ENCODE measurements around the gene DAB2IP.

Gene DAB2IP

DNA sequence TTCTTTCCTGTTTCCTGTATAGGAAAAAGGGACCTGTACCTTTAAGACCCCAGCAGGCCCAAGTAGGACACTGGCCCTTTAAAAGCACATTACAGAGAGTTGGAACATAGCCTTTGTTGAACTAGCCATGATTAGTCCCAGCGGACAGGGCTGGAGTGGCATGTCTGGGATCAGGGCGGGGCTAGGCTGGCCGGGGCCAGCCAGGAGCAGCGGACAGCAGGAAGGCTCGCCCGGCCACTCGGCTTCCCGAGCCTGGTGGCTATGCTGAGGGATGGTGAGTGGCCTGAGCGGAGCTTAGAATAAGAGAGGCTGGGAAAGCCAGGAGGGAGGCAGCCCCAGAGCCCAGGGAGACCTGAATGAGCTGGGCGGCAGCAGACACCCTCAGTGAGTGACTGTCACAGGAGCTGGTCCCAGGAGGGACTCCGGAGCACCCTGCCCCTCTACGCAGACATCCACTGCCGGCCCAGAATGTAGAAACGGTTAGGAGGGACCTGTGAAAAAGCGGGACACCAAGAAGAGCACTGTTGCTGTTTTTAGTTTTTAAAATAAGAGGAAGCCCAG is 92.1 kb downstream of the DAB2IP start:
- H3K4me3 ChIP-seq: peak overlapping the region; percentile 73
- peak overlapping the region; percentile 89 to 92 for H3K27ac ChIP-seq
- TF ChIP-seq, protein P1, sequence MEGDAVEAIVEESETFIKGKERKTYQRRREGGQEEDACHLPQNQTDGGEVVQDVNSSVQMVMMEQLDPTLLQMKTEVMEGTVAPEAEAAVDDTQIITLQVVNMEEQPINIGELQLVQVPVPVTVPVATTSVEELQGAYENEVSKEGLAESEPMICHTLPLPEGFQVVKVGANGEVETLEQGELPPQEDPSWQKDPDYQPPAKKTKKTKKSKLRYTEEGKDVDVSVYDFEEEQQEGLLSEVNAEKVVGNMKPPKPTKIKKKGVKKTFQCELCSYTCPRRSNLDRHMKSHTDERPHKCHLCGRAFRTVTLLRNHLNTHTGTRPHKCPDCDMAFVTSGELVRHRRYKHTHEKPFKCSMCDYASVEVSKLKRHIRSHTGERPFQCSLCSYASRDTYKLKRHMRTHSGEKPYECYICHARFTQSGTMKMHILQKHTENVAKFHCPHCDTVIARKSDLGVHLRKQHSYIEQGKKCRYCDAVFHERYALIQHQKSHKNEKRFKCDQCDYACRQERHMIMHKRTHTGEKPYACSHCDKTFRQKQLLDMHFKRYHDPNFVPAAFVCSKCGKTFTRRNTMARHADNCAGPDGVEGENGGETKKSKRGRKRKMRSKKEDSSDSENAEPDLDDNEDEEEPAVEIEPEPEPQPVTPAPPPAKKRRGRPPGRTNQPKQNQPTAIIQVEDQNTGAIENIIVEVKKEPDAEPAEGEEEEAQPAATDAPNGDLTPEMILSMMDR (IDR thresholded peaks at IDR 0.05): no peak
- DNase-seq (ENCODE audit: low spot score): peak; percentile 92

DNA sequence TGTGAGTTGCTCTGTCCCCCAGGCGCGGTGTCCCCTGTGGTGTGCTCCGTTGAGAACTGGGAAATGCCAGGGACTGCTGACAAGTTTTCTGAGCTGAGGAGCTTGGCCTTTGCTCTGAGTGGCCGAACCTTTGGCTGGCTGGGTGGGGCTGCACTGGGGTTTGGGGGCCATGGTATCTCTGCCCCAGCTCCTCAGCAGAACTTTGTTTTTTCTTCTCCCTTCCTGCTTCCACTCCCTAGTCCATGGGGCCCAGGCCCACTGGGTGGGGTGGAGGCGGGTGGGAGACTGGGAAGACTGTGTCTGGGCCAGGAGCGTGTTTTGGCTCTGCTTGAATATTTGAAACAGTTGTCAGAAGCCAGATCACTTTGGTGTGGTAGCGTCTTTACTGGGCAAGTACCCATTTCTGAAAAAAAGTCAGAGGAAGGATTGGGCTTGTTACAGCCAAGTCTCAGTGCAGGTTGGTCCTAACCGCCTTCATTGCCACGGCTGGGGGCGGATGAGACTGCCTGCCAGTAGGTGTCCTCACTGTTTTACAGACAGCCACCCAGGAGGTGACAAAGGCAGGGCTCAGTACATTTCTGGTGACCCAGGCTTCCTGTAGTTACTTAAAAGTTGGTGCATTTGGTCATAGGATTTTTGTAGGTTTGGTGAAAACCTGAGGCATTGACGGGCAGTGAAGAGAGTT is 92.7 kb downstream of the DAB2IP start:
- peak overlapping the region; percentile 89 to 92 for H3K27ac ChIP-seq
- no peak for DNase-seq (ENCODE audit: low spot score)
- H3K4me3 ChIP-seq: peak overlapping the region; percentile 73
- TF ChIP-seq, protein P1 (IDR thresholded peaks at IDR 0.05): no peak

DNA sequence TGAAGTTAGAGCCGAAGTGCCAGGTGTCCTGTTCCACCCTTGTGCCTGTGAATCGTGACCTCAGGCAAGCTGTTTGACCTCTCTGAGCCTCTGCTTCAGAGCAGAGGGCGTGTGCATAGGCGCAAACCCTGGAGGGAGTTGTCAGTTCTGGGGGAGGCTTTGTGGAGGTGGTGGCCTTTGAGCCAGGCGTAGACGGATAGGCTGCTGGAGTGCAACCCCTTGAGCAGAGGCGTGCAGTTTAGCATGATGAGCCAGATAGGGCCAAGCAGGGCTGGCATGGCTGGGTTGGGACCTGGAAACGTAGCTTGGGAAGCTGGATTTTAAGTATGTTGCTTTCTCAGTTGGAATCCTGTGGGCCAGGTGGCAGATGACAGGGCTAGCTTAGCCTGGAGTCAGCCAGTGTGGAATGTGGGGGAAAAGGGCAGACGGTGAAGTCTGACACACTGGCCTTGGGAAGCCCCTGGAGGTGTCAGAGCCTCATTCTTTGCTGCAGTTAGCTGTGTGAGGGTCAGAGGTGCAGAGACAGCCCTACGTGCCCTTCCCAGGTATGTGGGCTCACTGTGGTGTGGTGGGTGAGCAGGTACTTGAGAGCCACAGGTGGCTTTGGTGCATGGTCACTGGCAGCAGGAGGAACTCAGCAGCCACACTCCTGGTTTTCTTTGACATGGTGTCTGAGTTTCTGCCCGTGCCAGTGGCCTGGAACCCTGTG is 93.4 kb downstream of the DAB2IP start:
- TF ChIP-seq, protein P1 (IDR thresholded peaks at IDR 0.05): no peak
- no peak for DNase-seq (ENCODE audit: low spot score)
- H3K4me3 ChIP-seq: peak overlapping the region; percentile 73
- H3K27ac ChIP-seq: peak overlapping the region; percentile 89 to 92

DNA sequence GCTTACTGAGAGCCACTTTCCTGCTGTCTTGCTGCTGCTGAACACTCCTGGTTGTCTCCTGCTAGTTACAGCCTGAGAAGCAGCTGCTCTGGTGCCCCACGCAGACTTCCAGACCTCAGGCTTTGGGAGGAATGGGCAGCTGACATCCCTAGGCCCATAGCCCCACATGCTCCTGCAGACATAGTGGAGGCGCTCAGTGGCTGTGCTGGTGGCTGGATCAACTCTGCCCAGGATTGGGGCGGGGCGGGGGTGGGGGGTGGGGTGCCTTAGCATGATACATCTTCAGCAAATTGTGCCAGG is 93.9 kb downstream of the DAB2IP start:
- DNase-seq (ENCODE audit: low spot score): no peak
- peak overlapping the region; percentile 89 to 92 for H3K27ac ChIP-seq

DNA sequence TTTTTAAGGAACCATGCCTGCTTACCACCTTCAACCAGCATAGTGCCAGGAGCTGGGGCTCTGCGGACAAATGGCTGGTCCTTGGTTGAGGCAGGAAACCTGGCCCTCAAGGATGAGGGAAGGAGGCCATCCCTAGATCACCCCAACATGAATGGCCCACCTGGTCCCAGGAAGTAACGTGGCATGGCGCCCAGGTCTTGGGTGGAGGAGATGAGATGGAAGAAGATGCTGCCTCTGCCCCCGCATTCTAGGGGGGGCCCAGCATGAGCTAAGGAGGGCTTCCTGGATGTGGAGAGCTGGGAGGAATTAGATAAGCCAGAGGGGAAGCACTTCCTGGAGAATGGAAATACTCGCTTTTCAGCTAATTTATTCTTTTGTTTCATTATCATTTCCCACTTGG is 95.0 kb downstream of the DAB2IP start:
- no peak for DNase-seq (ENCODE audit: low spot score)
- H3K27ac ChIP-seq: peak overlapping the region; percentile 89 to 92

More for the DNA sequence above, 93.9 kb downstream of the DAB2IP start:
- peak overlapping the region; percentile 73 for H3K4me3 ChIP-seq
- TF ChIP-seq, protein P1 (IDR thresholded peaks at IDR 0.05): no peak

DNA sequence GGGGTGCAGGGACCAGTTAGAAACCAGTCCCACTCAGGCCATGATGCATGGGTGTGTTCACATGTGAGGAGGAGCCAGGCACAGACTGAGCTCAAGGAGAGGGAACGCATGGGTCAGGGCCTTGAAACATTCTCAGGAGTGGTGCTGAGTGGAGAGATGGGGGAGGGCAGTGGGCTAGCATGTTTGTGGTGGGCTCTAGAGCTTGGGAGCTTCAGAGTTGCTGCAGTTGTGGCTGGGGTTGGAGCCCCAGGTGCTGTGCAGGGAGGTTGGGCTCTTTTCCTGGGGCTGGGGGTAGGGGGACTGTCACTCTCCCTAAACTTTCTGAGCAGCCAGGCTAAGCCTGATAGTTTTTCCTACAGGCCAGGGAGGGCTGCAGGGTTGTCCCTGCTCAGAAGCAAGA is 95.4 kb downstream of the DAB2IP start:
- Histone ChIP-seq H3K4me3 (peak overlapping the region; percentile 73), H3K27ac (peak overlapping the region; percentile 89 to 92)
- DNase-seq (ENCODE audit: low spot score): no peak
- TF ChIP-seq, protein P1 (IDR thresholded peaks at IDR 0.05): no peak

More for the DNA sequence above, 95.0 kb downstream of the DAB2IP start:
- TF ChIP-seq, protein P1 (IDR thresholded peaks at IDR 0.05): no peak
- H3K4me3 ChIP-seq: peak overlapping the region; percentile 73

Measured in coronary artery (tissue), 2 donors.